PFSK-1 (cell line): ENCODE results near the gene SPTSSB.

Experiments used
- FOXP2 ChIP-seq: optimal IDR thresholded peaks from 2 replicates; pipeline ENCODE3; 2011; ENCODE audit warnings: borderline replicate concordance, control low read depth, inconsistent platforms; ENCODE audit not compliant: insufficient read depth; ENCODE audit errors: extremely low read length, extremely low read depth
- POLR2AphosphoS5 ChIP-seq: IDR thresholded peaks from 2 replicates; pipeline ENCODE4 v1.6.1; 2012; ENCODE audit warnings: low read depth, mild to moderate bottlenecking, control low read depth, low read length, moderate library complexity
- SIN3A ChIP-seq: IDR thresholded peaks from 2 replicates; pipeline ENCODE4 v1.6.1; 2012; ENCODE audit warnings: mild to moderate bottlenecking, low read length, moderate library complexity, borderline replicate concordance; ENCODE audit not compliant: insufficient read depth
- TAF1 ChIP-seq: IDR thresholded peaks from 2 replicates; pipeline ENCODE4 v1.6.1; 2012; ENCODE audit warnings: low read length, control low read depth, borderline replicate concordance; ENCODE audit not compliant: insufficient read depth
- TF ChIP-seq, protein P1 (sequence below), 2 experiments: IDR thresholded peaks; 2 replicates each; pipeline versions ENCODE4 v1.6.1 to v1.8.0; 2011 to 2012; ENCODE audit warnings: low read depth in 2 of 2, low read length in 2 of 2, control low read depth in 1 of 2, inconsistent platforms in 1 of 2, mild to moderate bottlenecking in 1 of 2, moderate library complexity in 1 of 2; ENCODE audit not compliant: insufficient read depth in 1 of 2

Gene SPTSSB

DNA sequence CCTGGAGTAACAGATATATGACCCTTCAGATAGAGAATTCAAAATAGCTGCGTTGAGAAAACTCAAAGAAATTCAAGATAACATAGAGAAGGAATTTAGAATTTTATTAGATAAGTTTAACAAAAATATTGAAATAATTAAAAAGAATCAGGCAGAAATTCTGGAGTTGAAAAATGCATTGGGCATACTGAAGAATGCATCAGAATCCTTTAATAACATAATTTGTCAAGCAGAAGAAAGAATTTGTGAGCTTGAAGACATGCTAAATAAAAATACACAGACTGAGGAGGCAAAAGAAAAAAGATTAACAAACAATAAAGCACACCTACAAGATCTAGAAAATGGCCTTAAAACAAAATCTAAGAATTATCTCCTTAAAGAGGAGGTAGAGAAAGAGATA, 50.5 kb downstream of the SPTSSB start:
- TF ChIP-seq FOXP2 (no peak), POLR2AphosphoS5 (no peak), TAF1 (no peak), SIN3A (no peak)
- TF ChIP-seq, protein P1, sequence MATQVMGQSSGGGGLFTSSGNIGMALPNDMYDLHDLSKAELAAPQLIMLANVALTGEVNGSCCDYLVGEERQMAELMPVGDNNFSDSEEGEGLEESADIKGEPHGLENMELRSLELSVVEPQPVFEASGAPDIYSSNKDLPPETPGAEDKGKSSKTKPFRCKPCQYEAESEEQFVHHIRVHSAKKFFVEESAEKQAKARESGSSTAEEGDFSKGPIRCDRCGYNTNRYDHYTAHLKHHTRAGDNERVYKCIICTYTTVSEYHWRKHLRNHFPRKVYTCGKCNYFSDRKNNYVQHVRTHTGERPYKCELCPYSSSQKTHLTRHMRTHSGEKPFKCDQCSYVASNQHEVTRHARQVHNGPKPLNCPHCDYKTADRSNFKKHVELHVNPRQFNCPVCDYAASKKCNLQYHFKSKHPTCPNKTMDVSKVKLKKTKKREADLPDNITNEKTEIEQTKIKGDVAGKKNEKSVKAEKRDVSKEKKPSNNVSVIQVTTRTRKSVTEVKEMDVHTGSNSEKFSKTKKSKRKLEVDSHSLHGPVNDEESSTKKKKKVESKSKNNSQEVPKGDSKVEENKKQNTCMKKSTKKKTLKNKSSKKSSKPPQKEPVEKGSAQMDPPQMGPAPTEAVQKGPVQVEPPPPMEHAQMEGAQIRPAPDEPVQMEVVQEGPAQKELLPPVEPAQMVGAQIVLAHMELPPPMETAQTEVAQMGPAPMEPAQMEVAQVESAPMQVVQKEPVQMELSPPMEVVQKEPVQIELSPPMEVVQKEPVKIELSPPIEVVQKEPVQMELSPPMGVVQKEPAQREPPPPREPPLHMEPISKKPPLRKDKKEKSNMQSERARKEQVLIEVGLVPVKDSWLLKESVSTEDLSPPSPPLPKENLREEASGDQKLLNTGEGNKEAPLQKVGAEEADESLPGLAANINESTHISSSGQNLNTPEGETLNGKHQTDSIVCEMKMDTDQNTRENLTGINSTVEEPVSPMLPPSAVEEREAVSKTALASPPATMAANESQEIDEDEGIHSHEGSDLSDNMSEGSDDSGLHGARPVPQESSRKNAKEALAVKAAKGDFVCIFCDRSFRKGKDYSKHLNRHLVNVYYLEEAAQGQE (IDR thresholded peaks at IDR 0.05; ENCODE audit: insufficient read depth in 1 of 2, low read depth in 2 of 2, low read length in 2 of 2): no peak

DNA sequence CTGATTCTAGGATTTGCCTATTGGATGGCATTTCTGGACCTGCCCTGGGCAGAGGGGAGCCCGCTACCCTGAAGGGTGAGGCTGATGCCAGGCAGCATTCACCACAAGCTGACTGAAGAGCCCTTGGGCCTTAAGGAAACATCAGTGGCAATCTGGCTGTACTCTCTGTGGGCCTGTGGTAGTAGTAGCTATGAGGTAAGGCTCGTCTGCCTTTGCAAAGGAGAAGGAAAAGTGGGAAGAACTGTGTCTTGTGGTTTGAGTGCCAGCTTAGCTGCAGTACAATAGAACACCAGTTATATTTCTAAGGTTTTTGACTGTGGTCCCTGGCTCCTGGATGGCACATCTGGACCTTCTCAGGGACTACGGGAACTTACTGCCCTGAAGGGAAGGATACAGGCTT, 51.5 kb downstream of the SPTSSB start:
- TF ChIP-seq FOXP2: no peak
- no peak for TF ChIP-seq SIN3A
- TF ChIP-seq, protein P1 (IDR thresholded peaks at IDR 0.05; ENCODE audit: insufficient read depth in 1 of 2, low read depth in 2 of 2, low read length in 2 of 2): no peak
- no peak for TF ChIP-seq POLR2AphosphoS5
- no peak for TF ChIP-seq TAF1

DNA sequence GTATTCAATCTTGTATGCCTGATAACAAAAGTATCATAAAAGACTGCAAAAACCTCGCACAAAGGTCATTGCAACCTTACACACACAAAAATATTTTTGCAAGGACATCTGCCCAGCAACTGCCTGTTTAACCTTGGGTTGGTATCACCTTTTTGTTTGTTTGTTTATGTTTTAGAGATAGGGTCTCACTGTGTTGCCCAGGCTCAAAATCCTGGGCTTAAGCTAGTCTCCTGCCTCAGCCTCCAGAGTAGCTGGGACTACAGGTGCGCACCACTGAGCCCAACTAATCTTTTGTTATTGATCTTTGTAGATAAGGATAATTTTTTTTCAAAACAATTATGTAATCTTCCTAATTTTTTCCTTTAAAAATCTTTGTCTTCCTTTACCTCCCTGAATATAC, 54.2 kb downstream of the SPTSSB start:
- TF ChIP-seq TAF1 (no peak), SIN3A (no peak), FOXP2 (no peak), POLR2AphosphoS5 (no peak)
- TF ChIP-seq, protein P1 (IDR thresholded peaks at IDR 0.05; ENCODE audit: insufficient read depth in 1 of 2, low read depth in 2 of 2, low read length in 2 of 2): no peak

DNA sequence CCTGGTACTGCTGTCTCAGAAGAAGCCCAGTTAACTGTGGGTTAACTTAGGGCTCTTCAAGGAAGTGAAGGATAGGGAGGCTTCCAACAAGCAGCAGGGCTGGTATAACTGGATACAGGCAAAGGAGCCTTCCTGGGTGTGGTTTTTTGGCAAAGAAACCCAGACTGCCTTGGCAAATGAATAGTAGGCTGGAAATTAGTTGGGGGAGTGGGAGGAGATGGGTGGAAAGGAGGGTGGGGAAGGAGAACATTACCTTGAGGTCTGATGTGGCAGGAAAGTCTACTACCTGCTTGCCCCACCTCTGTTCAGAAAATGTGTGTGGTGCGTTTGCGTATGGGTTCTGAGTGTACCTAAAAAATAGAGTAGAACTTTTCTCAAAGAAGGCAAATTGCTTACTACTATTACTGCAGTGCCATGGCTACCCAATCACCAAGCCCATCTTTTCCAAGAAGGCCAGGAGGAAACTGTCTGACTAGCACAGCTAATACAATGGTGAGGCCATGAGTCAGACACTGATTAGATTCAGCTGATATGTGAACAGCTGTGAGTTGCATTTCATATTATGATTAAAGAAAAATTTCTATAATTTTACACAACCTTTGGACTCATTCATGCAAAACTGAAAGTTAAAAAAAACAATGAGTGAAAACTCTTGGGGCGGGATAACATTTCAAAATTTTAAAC, 55.2 kb downstream of the SPTSSB start:
- TF ChIP-seq TAF1: no peak
- no peak for TF ChIP-seq SIN3A
- TF ChIP-seq POLR2AphosphoS5: no peak

DNA sequence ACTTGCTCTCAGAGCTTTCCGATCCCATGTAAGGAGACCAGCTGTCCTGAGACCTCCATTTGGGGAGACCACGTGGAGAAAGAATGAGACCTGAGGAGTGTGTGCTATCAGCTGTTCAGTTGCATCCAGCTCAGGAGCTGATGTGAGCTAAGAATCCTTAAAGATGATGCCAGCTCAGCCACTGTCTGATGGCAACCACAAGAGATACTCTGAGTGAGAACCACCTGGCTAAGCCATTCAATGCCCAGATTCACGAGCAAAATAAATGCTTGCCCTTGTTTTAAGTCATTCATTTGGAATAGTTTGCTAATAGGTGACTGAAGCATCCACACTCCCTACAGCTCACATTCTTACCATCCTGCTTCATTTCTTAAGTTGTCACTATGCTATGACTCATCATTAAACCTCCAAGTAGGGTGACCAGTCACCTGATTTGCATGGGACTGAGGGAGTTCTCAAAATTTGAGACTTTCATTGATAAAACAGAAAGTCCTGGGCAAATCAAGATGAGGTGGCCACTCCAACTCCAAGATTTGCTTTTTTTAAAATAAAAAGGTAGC, 56.4 kb downstream of the SPTSSB start:
- TF ChIP-seq SIN3A (no peak), FOXP2 (no peak), TAF1 (no peak), POLR2AphosphoS5 (no peak)
- TF ChIP-seq, protein P1 (IDR thresholded peaks at IDR 0.05; ENCODE audit: insufficient read depth in 1 of 2, low read depth in 2 of 2, low read length in 2 of 2): no peak
